Effector memory CD8-positive, alpha-beta T cell (primary cell): Measurements from ENCODE around the gene TLX2.
"Not testable (repeated sequence)": the region's sequence is repeated elsewhere in the genome, so short reads cannot be mapped to it uniquely, and the experiment has no call there.

Experiments used
- ATAC-seq: fragments of 150-1000 bp; cut with Tn5 transposase; replicated peaks from 2 replicates; pipeline ENCODE4 v1.10.0; 2021; ENCODE audit warnings: mild to moderate bottlenecking, moderate library complexity
- DNase-seq, 3 experiments: peaks; one replicate each; pipeline ENCODE4 v3.0.0; 2021
- H3K27ac Mint-ChIP-seq, 2 donors: one replicate each; pipeline ENCODE4 v1.8.0; 2022; ENCODE audit warnings: mild to moderate bottlenecking in 2 of 2, mixed read lengths in 2 of 2, moderate library complexity in 2 of 2
- H3K27me3 Mint-ChIP-seq, 2 donors: one replicate each; pipeline ENCODE4 v1.8.0; 2022; ENCODE audit warnings: mixed read lengths in 2 of 2
- H3K36me3 Mint-ChIP-seq: one replicate; pipeline ENCODE4 v1.8.0; 2022; ENCODE audit warnings: mild to moderate bottlenecking, moderate library complexity, mixed read lengths; ENCODE audit not compliant: insufficient read depth
- H3K4me1 Mint-ChIP-seq, 2 donors: one replicate each; pipeline ENCODE4 v1.8.0; 2022; ENCODE audit warnings: low read depth in 2 of 2, mixed read lengths in 2 of 2
- H3K4me3 Mint-ChIP-seq, 2 donors: one replicate each; pipeline ENCODE4 v1.8.0; 2022; ENCODE audit warnings: mild to moderate bottlenecking in 2 of 2, mixed read lengths in 2 of 2, moderate library complexity in 2 of 2
- H3K9me3 Mint-ChIP-seq, 2 donors: one replicate each; pipeline ENCODE4 v1.8.0; 2022; ENCODE audit warnings: mixed read lengths in 2 of 2
- total RNA-seq, 9 experiments: gene quantifications; one replicate each; lab custom pipeline; 2026; lab: John Stamatoyannopoulos, UW

Gene TLX2
- 0 to 0.49 (median 0.13) reads per million in 9 experiments for total RNA-seq

DNA sequence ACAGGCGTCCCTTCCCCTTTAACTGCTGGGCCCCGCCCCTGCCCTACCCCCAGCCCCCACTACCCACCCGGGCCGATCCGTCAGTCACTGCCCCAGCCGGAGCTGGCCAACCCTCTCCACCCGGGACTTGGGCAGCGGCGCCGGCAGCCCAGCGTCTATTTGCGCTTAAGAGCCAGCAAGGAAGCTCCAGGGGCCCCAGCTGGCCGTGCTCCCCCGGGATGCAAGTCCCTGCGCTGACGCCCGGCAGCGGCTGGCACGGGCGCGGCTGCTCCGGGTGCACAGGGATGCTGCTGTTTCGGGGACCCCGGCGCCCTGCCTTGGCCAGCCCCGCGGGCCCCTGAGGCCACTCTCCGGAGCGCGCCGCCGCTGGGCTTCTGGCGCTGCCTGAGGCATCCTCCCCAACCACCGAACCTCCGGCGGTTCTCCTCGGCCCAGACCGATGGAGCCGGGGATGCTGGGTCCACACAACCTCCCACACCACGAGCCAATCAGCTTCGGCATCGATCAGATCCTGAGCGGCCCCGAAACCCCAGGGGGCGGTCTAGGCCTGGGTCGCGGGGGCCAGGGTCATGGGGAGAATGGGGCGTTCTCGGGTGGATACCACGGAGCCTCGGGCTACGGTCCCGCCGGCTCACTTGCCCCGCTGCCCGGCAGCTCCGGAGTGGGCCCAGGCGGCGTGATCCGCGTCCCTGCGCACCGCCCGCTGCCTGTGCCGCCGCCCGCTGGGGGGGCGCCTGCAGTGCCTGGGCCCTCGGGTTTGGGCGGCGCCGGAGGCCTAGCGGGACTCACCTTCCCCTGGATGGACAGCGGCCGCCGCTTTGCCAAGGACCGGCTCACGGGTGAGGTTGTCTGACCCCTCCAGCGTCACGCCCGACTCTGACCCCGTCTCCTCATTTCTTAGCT lies at the start of gene TLX2:
Gene TLX2 (plus strand): TSS at position 83 of the 903 bp plus-strand sequence. CDS start 357 bp downstream, at position 440.
- peak within 1 kb of the TSS; percentile 72 for H3K4me3 Mint-ChIP-seq
- DNase-seq (no peak), ATAC-seq (peak; percentile 32)
- H3K9me3 Mint-ChIP-seq = no peaks in the 10 kb centered on the region
- H3K4me1 Mint-ChIP-seq = peaks cover 9 to 24% of the 10 kb centered on the region in 2 donors
- peaks cover 49 to 82% of the 10 kb centered on the region in 2 donors for H3K27me3 Mint-ChIP-seq
- peak within 1 kb of the TSS in 1 of 2 donors; percentile 59 for H3K27ac Mint-ChIP-seq
- H3K36me3 Mint-ChIP-seq = peaks cover 12% of the 10 kb centered on the region

DNA sequence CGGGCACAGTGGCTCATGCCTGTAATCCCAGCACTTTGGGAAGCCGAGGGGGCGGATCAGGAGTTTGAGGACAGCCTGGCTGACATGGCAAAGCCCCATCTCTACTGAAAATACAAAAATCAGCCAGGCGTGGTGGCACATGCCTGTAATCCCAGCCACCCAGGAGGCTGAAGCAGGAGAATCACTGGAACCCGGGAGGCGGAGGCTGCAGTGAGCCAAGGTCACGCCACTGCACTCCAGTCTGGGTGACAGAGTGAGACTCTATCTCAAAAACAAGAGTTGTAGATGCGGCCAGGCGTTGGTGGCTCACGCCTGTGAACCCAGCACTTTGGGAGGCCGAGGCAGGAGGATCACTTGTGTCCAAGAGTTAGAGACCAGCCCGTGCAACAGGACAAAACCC lies 43.5 kb upstream of the TLX2 start:
- H3K27me3 Mint-ChIP-seq, H3K9me3 Mint-ChIP-seq, DNase-seq, ATAC-seq: not testable (repeated sequence)
- Mint-ChIP-seq H3K36me3 (peaks cover 40% of the 10 kb centered on the region), H3K4me1 (peaks cover 18 to 19% of the 10 kb centered on the region in 2 donors), H3K27ac (peak overlapping the region; percentile 62 to 84), H3K4me3 (peak overlapping the region; percentile 36 to 65)

DNA sequence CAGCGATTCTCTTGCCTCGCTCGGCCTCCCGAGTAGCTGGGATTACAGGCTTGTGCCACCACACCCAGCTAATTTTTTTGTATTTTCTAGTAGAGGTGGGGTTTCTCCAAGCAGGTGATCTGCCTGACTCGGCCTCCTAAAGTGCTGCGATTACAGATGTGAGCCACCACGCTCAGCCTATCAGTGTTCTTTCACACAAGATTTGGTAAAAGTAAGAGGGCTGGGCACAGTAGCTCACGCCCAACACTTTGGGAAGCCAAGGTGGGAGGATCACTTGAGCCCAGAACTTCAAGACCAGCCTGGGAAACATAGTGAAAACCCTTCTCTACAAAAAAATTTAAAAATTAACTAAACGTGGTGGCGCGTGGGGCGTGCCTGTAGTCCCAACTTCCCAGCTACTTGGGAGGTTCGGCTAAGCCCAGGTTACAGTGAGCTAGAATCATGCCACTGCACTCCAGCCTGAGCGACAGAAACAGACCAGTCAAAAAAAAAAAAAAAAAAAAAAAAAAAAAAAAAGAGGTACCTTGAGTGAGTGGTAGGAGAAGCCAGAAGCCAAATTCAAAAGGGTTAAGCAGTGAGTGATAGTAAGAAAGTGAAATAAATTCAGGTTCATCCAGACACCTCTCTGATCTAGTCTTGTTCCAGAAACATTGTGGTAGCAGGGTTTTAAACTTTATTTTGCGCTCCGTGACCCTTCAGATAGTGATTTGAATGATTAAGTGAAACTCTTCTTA lies 42.8 kb upstream of the TLX2 start:
- H3K4me1 Mint-ChIP-seq = peaks cover 18% of the 10 kb centered on the region in 2 donors
- peak overlapping the region; percentile 96 to 99 for H3K27ac Mint-ChIP-seq
- no peak for DNase-seq
- no peak for ATAC-seq
- no peaks in the 10 kb centered on the region for H3K9me3 Mint-ChIP-seq
- peaks cover 41% of the 10 kb centered on the region for H3K36me3 Mint-ChIP-seq
- H3K27me3 Mint-ChIP-seq = no peaks in the 10 kb centered on the region
- H3K4me3 Mint-ChIP-seq = peak overlapping the region; percentile 88 to 97

DNA sequence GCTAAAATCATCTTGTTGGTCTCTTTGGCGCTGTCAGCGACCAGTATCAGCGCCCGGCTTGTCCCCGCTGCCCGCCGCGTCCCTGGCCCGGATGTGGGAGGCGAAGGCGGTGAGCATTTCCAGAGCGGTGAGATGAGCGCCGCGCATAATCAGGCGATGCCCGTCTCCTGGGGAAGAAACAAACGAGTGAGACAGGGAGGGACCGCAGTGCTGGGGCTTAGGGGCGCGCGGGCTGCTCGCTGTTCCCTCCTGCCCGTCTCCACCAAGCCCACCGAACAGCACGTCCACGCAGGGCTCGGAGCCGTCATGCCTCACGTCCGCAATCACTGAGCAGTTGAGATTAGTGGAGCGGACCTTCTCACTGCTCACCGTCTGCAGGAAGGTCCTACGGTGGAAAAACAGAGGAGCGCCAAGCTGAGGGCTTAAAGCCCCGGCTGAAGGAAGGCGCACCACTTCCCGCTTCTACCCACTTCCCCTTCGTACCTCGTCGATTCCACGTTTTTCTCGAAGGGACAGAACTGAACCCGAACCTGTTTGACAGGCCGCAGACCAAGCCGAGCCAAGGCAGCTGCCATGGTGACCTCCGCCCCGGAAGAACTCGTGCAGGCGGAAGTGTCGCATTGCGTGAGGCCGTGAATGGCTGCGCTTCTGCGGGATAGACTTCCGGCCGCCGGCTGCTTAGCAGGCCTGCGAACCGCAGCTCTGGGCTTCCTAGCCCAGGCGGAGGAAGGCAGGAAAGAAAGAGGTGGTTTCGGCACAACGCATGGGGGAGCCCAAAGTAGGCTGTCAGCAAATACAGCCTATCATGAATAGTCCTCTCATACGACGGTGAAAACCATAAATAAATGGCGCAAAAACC lies 41.9 kb upstream of the TLX2 start, which contains the start of gene MRPL53:
Gene MRPL53 (minus strand): TSS at position 595 of the 859 bp plus-strand sequence. CDS start 20 bp downstream, at position 575.
- peak within 1 kb of the TSS; percentile 96 to 99 for H3K27ac Mint-ChIP-seq
- no peaks in the 10 kb centered on the region for H3K9me3 Mint-ChIP-seq
- peak within 1 kb of the TSS; percentile 88 to 97 for H3K4me3 Mint-ChIP-seq
- H3K36me3 Mint-ChIP-seq = peaks cover 41% of the 10 kb centered on the region
- peak; percentile 96 to 98 (median 97) for DNase-seq
- no peaks in the 10 kb centered on the region for H3K27me3 Mint-ChIP-seq
- peaks cover 18% of the 10 kb centered on the region in 2 donors for H3K4me1 Mint-ChIP-seq
- ATAC-seq = peak; percentile 95

DNA sequence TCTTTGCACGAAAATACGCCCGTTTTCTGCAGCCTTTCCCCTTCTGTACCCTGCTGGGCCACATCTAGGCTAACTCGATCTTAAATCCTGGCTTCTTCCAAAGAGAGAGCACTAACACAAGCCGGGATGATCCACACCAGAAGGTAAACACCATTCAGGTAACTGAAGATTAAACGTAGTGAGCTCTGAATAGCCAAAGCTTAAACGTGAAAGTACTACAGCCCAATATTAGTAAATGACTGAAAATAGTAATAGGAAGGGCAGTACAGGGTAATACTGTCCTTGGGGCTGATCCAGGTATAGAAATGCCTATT lies 41.3 kb upstream of the TLX2 start:
- DNase-seq (no peak), ATAC-seq (no peak)
- H3K4me3 Mint-ChIP-seq = peak overlapping the region; percentile 88 to 97
- peaks cover 18% of the 10 kb centered on the region in 2 donors for H3K4me1 Mint-ChIP-seq
- H3K36me3 Mint-ChIP-seq = peaks cover 41% of the 10 kb centered on the region
- no peaks in the 10 kb centered on the region for H3K9me3 Mint-ChIP-seq
- H3K27me3 Mint-ChIP-seq = no peaks in the 10 kb centered on the region
- H3K27ac Mint-ChIP-seq = peak overlapping the region; percentile 96 to 99

DNA sequence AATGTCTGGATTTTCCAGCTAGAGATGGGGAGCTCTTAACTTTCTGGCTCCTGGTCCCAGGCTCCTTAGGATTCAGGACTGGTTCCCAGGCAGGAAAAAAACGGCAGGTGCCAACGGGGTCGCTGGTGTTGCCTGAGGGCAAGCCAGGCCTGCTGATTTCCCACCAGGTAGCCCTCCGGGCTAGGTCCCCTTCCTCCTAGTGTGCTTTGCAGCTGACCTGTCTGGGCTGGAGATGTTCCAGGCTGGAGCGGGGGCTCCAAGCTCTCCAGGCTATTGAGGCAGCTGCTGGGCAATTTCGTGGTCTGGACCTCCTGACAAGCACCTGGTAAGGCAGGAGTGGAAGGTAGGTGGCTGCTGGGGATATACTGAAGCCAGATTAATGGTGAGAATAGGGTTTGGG lies 39.8 kb upstream of the TLX2 start:
- ATAC-seq = no peak
- H3K27me3 Mint-ChIP-seq = no peaks in the 10 kb centered on the region
- DNase-seq = no peak
- peaks cover 46% of the 10 kb centered on the region for H3K36me3 Mint-ChIP-seq
- peak overlapping the region; percentile 96 to 99 for H3K27ac Mint-ChIP-seq
- no peaks in the 10 kb centered on the region for H3K9me3 Mint-ChIP-seq
- no peak overlapping the region for H3K4me3 Mint-ChIP-seq
- peaks cover 21% of the 10 kb centered on the region in 2 donors for H3K4me1 Mint-ChIP-seq

DNA sequence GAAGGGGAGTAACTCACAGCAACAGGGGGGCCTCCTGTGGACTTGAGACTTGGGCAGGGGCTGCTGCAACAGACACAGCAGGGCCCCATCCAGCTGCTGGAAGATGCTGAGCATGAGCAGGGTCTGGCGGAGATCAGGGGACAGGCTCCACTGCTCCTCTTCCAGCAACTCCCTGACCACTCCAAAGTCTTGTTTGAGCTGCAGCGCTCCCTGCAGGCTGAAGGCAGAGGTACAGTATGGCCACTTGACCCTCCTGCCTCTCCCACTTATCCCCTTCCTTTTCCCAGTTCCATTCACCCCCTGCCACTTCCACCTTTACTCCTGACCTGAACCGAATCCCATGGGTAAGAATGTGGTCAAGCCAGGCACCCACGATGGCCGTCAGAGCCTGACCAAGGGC lies 39.4 kb upstream of the TLX2 start:
- peak overlapping the region in 1 of 2 donors; percentile 99 for H3K27ac Mint-ChIP-seq
- peaks cover 46% of the 10 kb centered on the region for H3K36me3 Mint-ChIP-seq
- peaks cover 20 to 21% of the 10 kb centered on the region in 2 donors for H3K4me1 Mint-ChIP-seq
- H3K27me3 Mint-ChIP-seq = no peaks in the 10 kb centered on the region
- H3K9me3 Mint-ChIP-seq = no peaks in the 10 kb centered on the region
- DNase-seq (no peak), ATAC-seq (no peak)
- no peak overlapping the region for H3K4me3 Mint-ChIP-seq

DNA sequence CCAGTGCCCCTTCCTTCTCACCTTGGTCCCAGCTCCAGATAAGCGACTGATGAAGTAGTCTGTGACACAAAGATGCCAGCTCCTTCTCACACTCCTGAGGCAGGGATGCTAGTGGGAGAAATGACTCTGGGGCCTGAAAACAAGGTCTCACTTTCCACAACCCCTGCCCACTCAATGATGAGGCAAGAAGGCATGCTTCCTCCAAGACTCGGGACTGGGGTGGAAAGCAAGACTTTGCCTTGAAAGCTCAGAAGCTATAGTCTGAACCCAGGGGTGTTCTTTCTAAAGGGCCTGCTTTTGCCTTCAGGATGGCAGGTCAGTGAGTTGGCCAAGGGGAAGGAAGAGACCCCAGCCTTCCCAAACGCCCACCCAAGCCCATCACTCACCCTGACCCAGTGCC lies 32.8 kb upstream of the TLX2 start:
- Mint-ChIP-seq H3K27me3 (no peaks in the 10 kb centered on the region), H3K27ac (peak overlapping the region in 1 of 2 donors; percentile 97), H3K4me1 (peaks cover 9 to 27% of the 10 kb centered on the region in 2 donors), H3K36me3 (peaks cover 38% of the 10 kb centered on the region), H3K9me3 (no peaks in the 10 kb centered on the region), H3K4me3 (peak overlapping the region; percentile 91 to 97)
- no peak for DNase-seq
- no peak for ATAC-seq

DNA sequence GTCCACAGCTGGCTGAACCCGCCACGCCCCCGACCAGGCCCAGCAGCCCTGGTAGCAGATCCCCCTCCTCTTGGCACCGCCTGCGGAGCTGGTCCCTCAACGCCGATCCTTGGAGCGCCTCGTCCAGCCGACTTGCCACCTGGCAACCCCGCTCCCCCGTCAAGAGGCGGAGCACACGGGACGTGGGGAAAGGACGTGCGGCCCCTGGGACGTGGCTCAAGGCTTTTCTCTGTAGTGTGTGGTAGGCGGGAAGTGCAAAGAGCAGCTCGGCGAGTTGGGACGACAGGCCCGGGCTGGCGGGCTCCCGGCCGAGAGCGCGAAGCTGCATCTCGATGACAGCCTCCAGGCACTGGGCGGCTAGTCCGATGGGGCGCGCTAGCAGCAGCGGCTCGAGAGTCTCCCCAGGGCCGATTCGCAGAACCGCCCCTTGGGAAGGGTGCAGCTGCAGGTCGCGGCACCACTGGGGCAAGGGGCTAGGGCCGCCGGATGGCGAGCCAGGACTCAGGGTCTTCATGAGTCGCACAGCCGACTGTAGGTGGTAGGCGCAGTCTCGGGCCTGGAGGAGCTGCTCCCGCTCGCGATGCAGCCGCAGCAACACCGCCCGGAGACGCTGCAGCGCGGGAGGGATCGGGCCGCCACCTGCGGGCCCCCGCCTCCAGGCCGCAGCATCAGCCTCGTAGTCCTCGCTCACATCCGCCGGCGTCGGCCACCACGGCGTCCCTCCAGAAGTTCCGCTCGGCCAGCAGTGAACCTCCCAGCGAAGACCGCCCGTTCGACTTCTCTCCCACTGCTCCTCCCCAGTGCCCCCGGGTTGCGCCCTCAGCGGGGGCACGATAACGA lies 32.1 kb upstream of the TLX2 start:
- peaks cover 38% of the 10 kb centered on the region for H3K36me3 Mint-ChIP-seq
- DNase-seq = peak in 2 of 3 experiments; percentile 41 to 53
- peaks cover 9 to 27% of the 10 kb centered on the region in 2 donors for H3K4me1 Mint-ChIP-seq
- H3K4me3 Mint-ChIP-seq = peak overlapping the region; percentile 91 to 97
- no peaks in the 10 kb centered on the region for H3K27me3 Mint-ChIP-seq
- H3K27ac Mint-ChIP-seq = peak overlapping the region; percentile 96 to 97
- no peaks in the 10 kb centered on the region for H3K9me3 Mint-ChIP-seq
- peak; percentile 45 for ATAC-seq

DNA sequence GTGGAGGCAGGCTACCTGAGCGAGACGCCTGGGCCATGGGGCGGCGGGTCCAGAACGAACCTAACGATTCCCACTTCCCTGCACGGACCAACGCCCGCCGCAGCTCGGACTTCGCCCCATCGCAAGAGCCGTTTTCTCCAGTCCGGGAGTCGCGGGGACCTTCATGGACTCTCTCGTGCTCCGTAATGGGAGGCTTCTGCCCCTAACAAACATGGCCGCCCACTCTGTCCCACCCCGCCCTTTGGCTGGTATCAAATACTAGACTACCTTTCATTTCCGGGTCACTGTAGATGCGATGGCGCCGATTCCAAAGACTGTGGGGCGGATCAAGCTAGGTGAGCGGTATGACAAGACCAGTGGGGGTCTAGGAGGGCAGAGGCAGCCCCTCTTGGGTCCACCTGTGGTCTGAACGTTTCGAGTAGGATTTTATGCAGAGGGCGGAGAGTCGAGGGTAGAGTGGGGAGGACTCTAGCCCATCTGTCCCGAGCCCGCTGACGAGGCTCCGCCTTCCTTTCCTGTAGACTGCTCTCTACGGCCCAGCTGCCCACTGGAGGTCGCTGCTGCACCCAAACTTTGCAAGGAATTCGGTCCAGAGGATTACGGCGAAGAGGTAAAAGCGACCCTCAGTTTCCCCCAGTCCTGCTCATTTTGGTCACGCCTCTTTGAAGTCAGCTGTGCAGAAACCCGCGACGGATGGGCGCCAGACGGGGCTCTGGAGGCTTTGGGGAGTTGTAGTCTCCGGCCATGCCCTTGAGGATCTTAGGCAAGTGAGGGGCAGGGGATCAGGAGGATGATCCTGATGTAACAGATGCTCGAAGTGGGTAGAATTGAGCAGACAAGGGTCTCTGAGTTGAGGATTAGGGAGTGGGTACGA lies 31.2 kb upstream of the TLX2 start, which contains the start of the genes CCDC142 and TTC31:
Gene CCDC142 (minus strand): TSS at position 198 of the 874 bp plus-strand sequence. CDS start 161 bp downstream, at position 37.
Gene TTC31 (plus strand): TSS at position 281 of the 874 bp plus-strand sequence. CDS start 15 bp downstream, at position 296.
- peaks cover 9 to 27% of the 10 kb centered on the region in 2 donors for H3K4me1 Mint-ChIP-seq
- peak within 1 kb of the TSS; percentile 91 to 97 for H3K4me3 Mint-ChIP-seq
- H3K27me3 Mint-ChIP-seq = no peaks in the 10 kb centered on the region
- peak within 1 kb of the TSS; percentile 96 to 97 for H3K27ac Mint-ChIP-seq
- ATAC-seq = peak; percentile 93
- peak; percentile 89 to 93 (median 93) for DNase-seq
- no peaks in the 10 kb centered on the region for H3K9me3 Mint-ChIP-seq
- H3K36me3 Mint-ChIP-seq = peaks cover 38% of the 10 kb centered on the region

DNA sequence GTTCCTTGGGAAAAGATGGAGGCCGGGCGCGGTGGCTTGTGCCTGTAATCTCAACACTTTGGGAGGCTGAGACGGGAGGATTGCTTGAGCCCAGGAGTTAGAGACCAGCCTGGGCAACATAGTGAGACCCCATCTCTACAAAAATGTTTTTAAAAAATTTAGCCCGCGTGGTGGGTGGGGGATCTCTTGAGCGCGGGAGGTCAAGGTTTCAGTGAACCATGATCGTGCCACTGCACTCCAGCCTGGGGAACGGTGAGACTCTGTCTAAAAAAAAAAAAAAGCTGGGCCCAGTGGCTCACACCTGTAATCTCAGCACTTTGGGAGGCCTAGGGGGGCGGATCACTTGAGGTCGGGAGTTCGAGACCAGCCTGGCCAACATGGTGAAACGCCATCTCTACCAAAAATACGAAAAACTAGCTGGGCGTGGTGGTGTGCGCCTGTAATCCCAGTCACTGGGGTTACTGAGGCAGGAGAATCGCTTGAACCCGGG lies 30.5 kb upstream of the TLX2 start:
- not testable (repeated sequence) for H3K27me3 Mint-ChIP-seq, ATAC-seq, DNase-seq, H3K9me3 Mint-ChIP-seq
- Mint-ChIP-seq H3K4me1 (peaks cover 9 to 27% of the 10 kb centered on the region in 2 donors), H3K4me3 (peak overlapping the region; percentile 91 to 97), H3K27ac (peak overlapping the region; percentile 96 to 97), H3K36me3 (peaks cover 42% of the 10 kb centered on the region)
